Mucosa of descending colon (tissue), 3 donors: Measurements from ENCODE around the gene PTPRD. TPM values are rescaled to one million over a fixed set of nuclear protein-coding genes. Genes with fewer than 3 reads are reported as not detected.

Source experiments
- ATAC-seq: fragments of 200-7000 bp; cut with Tn5 transposase; one replicate; pipeline ENCODE4 v1.9.1; 2020; ENCODE audit warnings: mild to moderate bottlenecking, moderate library complexity
- DNase-seq, 3 donors: peaks; one replicate each; pipeline ENCODE4 v3.0.0-alpha.2; 2020
- H3K36me3 ChIP-seq: fragments of 200-600 bp; one replicate; pipeline ENCODE4 v1.8.0; 2021; ENCODE audit warnings: low read depth, mild to moderate bottlenecking
- H3K4me1 ChIP-seq: fragments of 200-600 bp; one replicate; pipeline ENCODE4 v1.8.0; 2021; ENCODE audit warnings: low read depth, mild to moderate bottlenecking
- H3K4me3 ChIP-seq: fragments of 200-600 bp; one replicate; pipeline ENCODE4 v1.8.0; 2021; ENCODE audit warnings: mild to moderate bottlenecking
- H3K9me3 ChIP-seq: fragments of 200-600 bp; one replicate; pipeline ENCODE4 v1.8.0; 2021; ENCODE audit warnings: mild to moderate bottlenecking
- CTCF ChIP-seq: fragments of 200-600 bp; IDR thresholded peaks from one replicate; pipeline ENCODE4 v1.8.0; 2022; ENCODE audit warnings: antibody characterized with exemption, mild to moderate bottlenecking
- intact Hi-C, 2 donors: fragments of 100-400 bp; cut with DNase I in 1 of 2; cut with micrococcal nuclease in 1 of 2; formaldehyde crosslinking; loops; one replicate each; pipeline versions ENCODE4 v1.11.0 to v1.11.1; 2022; cut with DNase I, micrococcal nuclease
- total RNA-seq, 3 donors: library from RNA; stranded (reverse); fragmentation: NEBNext Ultra II Directional in 2 of 3; extraction: Animal tissue kit (Norgen Biotek cat#: 25700) in 2 of 3; gene quantifications; one replicate each; pipeline versions ENCODE4 v1.2.1 to v1.2.4, GENCODE V29; 2021 to 2023
- donor health status: DM: no; HTN: no; CAD: no; lungs with moderate emphysema.
- donor health status: DM: no; HTN: no; CAD: no.
- donor health status: DM: no; HTN: yes; CAD: no.

The PTPRD gene
- total RNA-seq, 3 donors from 2014 or later: 52.7 to 128 (median 113) TPM

GRCh38 chr9:9998491-9999287, 614.1 kb downstream of the PTPRD start:
- DNase-seq: no peak
- TF ChIP-seq CTCF: no peak
- no peak overlapping the region for H3K4me3 ChIP-seq
- no peaks in the 10 kb centered on the region for H3K36me3 ChIP-seq
- H3K4me1 ChIP-seq: no peaks in the 10 kb centered on the region
- intact Hi-C loops: no loop called here
- no peak for ATAC-seq
- H3K9me3 ChIP-seq: no peaks in the 10 kb centered on the region

DNA sequence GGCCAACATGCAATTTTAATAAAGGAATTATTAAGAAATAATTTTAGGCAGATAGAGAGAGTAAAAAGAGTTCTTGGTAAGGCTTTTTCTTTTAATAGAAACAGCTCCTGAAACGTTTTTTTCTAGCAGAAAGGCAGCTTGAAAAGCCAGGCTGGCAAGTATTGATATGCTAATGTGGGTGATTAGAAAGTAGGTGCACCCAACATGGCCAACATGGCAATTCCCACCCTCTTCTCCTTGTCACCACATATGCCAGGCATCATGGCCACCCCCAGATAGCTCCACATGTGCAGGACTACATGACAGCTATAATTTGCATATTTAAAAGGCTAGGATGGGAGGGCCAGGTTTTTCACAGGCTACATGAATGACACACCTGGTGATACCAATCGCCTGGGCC, 615.2 kb downstream of the PTPRD start:
- Histone ChIP-seq H3K36me3 (no peaks in the 10 kb centered on the region), H3K4me3 (no peak overlapping the region), H3K9me3 (no peaks in the 10 kb centered on the region), H3K4me1 (no peaks in the 10 kb centered on the region)
- intact Hi-C loops: no loop called here
- no peak for TF ChIP-seq CTCF
- ATAC-seq (no peak), DNase-seq (no peak)

DNA sequence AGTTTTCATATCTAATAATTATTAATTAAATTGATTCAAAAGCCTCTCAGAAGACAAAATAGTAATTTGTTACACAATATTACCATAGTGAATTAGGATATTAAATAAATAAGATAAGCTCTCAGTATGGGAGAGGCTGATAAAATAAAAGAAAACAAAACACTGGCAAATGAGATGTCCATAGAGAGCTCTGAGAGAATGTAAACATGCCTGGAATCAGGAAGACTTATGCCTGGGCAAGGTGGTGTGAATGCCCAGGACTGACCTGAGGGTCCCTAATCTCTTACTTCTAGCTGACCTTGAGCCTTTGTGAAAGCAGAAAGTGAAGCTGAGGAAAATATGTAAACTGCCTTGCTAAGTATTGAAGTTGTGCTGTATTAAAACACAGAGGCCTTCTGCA, 616.5 kb downstream of the PTPRD start:
- DNase-seq (no peak), ATAC-seq (no peak)
- intact Hi-C loops: no loop called here
- Histone ChIP-seq H3K36me3 (no peaks in the 10 kb centered on the region), H3K9me3 (no peaks in the 10 kb centered on the region), H3K4me3 (no peak overlapping the region), H3K4me1 (no peaks in the 10 kb centered on the region)
- TF ChIP-seq CTCF: no peak

DNA sequence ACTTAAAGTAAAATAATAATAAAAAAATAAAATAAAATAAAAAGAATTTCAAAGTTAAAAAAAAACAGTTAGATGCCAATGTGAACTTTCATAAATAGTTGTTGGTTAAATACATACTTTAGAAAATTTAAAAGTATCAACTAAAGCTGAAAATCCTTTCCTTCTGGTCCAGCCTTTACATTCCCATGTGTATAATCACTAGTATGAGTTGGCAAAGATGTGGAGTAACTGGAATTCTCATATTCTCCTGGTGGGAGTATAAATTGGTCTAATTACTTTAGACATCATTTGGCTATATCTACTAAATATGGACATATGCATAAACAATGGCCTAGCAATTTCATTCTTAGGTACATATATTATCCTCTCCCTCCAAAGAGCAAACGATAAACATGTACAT, 619.9 kb downstream of the PTPRD start:
- intact Hi-C loops: no loop called here
- no peak for TF ChIP-seq CTCF

DNA sequence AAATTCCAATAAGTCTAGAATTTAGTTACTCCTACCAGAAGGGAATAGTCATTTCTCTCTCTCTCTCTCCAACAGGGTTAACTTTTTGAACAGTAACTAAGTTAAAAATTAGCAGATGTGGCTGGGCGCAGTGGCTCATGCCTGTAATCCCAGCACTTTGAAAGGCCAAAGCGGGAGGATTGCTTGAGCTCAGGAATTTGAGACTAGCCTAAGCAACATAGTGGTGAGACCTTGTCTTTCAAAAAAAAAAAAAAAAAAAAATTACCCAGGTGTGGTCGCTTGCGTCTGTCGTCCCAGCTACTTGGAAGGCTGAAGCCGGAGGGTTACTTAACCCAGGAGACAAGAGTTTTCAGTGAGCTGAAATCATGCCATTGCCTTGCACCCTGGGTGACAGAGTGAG, 639.7 kb downstream of the PTPRD start:
- intact Hi-C loops: no loop called here
- H3K36me3 ChIP-seq: no peaks in the 10 kb centered on the region
- DNase-seq: no peak
- TF ChIP-seq CTCF: no peak
- no peaks in the 10 kb centered on the region for H3K9me3 ChIP-seq
- no peak overlapping the region for H3K4me3 ChIP-seq
- no peaks in the 10 kb centered on the region for H3K4me1 ChIP-seq
- ATAC-seq: no peak

More for the DNA sequence above, 619.9 kb downstream of the PTPRD start:
- H3K4me3 ChIP-seq: no peak overlapping the region
- no peaks in the 10 kb centered on the region for H3K9me3 ChIP-seq
- no peaks in the 10 kb centered on the region for H3K4me1 ChIP-seq
- no peak for ATAC-seq
- no peaks in the 10 kb centered on the region for H3K36me3 ChIP-seq
- DNase-seq: no peak
